HG03108 (cell line): Measurements from ENCODE around the gene CLSTN1.
"Not testable (repeated sequence)": the region's sequence is repeated elsewhere in the genome, so short reads cannot be mapped to it uniquely, and the experiment has no call there.

Experiments used
- ATAC-seq: cut with Tn5 transposase; IDR thresholded peaks from one replicate; pipeline ENCODE4 v1.9.1; 2021; ENCODE audit warnings: moderate library complexity; ENCODE audit not compliant: unreplicated experiment

CLSTN1 gene

GRCh38 chr1:9717193-9718005, 106.4 kb downstream of the CLSTN1 start:
- peak; percentile 64 for ATAC-seq

GRCh38 chr1:9716404-9717192, 107.2 kb downstream of the CLSTN1 start:
- ATAC-seq: no peak

- no peak for ATAC-seq
These were observed 108.1 kb downstream of the CLSTN1 start for GRCh38 chr1:9715536-9716226.

- ATAC-seq: no peak
These were observed 109.5 kb downstream of the CLSTN1 start for GRCh38 chr1:9714257-9714718.

GRCh38 chr1:9712767-9713166, 111.0 kb downstream of the CLSTN1 start:
- ATAC-seq: not testable (repeated sequence)

- ATAC-seq: no peak
These were observed 112.2 kb downstream of the CLSTN1 start for GRCh38 chr1:9711466-9712020.

GRCh38 chr1:9710037-9710436, 113.7 kb downstream of the CLSTN1 start:
- no peak for ATAC-seq

- no peak for ATAC-seq
These were observed 117.6 kb downstream of the CLSTN1 start for GRCh38 chr1:9706178-9706577.

GRCh38 chr1:9705337-9706093, 118.2 kb downstream of the CLSTN1 start:
- no peak for ATAC-seq

- ATAC-seq: no peak
These were observed 120.1 kb downstream of the CLSTN1 start for GRCh38 chr1:9703681-9704080.

GRCh38 chr1:9703165-9703509, 120.6 kb downstream of the CLSTN1 start:
- ATAC-seq: no peak

- ATAC-seq: no peak
These were observed 122.1 kb downstream of the CLSTN1 start for GRCh38 chr1:9701665-9702064.

GRCh38 chr1:9700340-9700739, 123.4 kb downstream of the CLSTN1 start:
- ATAC-seq: no peak

- no peak for ATAC-seq
These were observed 124.4 kb downstream of the CLSTN1 start for GRCh38 chr1:9699361-9699760.

- ATAC-seq: no peak
These were observed 127.0 kb downstream of the CLSTN1 start for GRCh38 chr1:9696793-9697192.

GRCh38 chr1:9691691-9692090, 132.1 kb downstream of the CLSTN1 start:
- no peak for ATAC-seq

- no peak for ATAC-seq
These were observed 132.7 kb downstream of the CLSTN1 start for GRCh38 chr1:9691108-9691445.

GRCh38 chr1:9690440-9691107, 133.2 kb downstream of the CLSTN1 start:
- ATAC-seq: no peak

- no peak for ATAC-seq
These were observed 133.8 kb downstream of the CLSTN1 start for GRCh38 chr1:9689971-9690381.
